Measurements from ENCODE around the gene MYO1D.
"Not testable (repeated sequence)": the region's sequence is repeated elsewhere in the genome, so short reads cannot be mapped to it uniquely, and the experiment has no call there.

The MYO1D gene

DNA sequence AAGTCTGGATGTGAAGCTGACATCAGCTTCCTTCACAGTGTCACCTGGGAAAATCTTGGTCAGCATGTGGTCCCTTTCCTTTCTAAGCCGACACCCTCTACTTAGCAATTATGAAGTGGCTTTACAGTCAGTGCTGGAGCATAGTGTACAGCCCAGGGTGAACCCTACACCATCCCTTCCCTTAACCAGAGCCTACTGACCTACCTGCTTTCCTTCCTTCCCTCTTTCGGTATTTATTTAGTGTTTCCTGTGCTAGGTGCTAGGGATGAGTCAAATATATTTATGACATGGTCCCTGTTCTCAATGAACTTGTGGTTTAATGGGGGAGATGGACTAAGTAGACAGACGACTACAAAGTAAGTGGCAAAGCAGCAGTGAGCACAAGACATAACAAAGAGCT is 312.6 kb downstream of the MYO1D start:
- DNase-seq: no peak

DNA sequence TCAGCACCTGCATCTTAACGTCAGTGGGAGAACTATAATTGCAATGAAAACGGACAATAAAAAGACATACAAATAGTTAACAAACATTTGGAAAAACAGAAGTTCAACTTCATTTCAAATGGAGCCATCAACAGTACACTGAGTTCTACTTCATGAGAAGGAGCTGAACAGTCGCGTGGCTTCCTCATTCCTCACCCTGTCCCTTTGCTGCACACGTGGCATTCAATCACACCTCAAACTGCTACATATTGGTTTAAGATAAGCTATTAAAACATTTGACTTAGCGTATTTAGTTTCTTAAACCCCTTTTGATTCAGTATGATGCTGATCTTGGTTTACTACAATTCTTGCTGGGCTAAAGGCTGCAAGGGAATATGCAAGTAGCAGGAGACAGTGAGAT is 313.3 kb downstream of the MYO1D start:
- DNase-seq: no peak

DNA sequence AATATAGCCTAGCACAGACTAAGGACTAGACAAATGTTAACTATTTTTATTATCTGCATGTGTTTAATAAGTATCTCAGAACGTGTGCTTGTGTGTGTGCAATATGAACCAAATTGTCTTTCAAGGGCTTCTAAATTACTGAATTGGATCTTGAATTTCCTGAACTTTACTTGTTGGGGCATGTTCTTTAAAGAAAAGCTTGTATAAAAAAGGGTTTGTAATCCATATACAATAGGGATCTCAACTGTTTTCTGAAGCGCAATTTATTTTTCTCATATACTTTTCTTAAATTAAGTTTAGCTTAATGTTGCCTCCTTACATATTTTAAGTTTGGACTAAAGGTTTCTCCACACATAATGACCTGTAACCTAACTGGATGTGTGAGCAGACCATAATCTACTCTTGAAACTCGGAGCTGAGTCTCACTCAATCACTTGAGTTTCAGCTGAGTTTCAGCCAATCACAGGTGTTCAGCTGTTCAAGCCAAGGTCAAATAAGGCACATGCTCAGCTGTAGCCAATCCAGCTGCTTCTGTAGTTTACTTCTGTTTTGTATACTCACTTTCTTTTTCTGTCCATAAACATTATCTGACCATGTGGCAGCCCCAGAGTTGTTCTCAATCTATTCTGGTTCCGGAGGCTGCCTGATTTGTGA is 317.8 kb downstream of the MYO1D start:
- no peak for DNase-seq

DNA sequence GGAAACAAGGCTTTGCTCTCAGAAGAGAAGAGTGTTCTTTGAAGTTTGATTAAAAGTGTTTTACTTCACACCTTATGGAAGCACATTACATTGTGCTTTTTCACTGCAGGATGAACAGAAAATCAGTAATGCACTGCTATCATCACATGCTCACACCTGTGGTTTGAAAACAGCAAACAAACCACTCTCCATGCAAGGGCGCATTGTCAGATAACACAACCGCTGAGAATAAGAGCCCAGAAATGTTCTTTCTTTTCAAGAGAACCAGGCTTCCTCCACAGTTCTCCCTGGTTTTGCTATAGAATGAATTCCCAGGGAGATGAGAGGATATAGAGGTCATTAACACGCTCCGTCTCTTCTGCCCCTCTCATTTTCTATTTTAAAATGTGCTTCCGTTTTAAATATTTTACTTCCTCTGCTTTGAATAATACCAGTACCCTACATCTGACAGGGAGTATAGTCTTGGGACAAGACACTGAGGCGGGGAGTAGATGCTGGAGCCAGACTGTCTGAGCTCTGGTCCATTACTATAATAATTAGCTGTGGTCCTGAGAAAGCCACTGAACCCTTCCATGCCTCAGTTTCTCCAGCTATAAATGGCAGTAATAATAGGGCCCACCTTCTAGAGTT is 318.5 kb downstream of the MYO1D start:
- no peak for DNase-seq

DNA sequence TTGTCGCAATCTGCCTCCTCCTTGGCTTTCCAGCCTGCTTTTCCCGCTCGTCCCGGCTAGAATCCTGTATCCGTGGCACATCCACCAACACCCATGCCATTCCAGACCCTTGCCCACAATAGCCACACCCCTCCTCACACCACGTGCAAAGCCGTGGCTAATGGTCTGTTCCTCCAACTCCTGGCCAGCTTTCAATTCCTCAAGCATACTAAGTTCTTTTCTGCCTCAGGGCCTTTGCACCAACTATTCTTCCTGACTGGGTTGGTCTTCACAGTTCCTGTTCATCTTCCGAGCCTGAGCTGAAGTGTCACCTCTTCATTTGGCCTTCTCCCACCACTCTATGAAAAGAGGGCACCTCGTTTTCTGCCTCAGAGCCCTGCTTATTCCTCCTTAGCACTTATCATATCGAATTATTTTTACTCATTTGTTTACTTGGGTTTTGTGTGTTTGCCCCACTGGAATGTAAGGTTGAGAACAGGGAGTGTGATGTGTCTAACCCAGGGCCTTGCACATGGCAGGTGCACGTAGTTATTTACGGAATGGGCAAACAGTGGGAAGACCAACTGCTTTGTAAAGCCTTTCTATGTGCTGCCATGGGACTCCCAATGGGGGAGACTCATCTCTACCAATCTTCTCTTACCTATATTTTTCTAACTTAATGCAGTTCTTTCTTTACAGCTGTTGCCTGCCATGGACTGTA is 321.2 kb downstream of the MYO1D start:
- no peak for DNase-seq

DNA sequence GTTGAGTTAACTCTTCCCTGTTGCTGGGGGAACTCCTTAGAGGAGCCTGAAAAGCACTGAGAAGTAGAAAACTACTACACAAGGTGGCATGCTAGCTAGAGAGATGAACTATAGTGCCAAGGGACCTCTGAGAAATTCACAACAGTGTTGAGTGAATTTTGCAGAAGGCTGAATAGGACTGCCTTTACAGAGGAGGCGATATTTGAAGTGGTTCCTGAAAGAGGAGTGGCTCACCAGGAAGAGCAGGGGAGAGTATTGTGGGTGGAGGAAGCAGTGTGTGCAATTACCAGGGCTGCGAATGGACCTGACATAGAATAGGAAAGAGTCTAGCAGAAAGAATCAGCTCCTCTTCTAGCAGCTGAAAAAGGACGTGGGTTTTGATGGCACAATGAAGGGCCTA is 323.8 kb downstream of the MYO1D start:
- DNase-seq: no peak

DNA sequence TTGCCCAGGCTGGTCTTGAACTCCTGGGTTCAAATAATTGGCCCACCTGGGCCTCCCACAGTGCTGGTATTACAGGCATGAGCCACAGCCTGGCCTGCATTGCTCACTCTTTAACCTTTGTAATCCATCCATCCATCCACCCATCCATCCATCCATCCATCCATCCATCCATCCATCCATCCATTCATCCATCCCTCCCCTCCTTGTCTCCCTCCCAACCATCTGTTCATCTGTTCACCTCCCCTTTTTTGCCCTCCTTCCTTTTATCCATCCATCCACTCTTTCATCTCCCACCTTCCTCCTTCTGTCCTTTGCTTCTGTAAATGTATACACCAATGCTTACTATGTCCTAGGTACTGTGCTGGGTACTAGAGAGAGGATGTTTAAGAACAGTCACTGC is 324.6 kb downstream of the MYO1D start:
- no peak for DNase-seq

DNA sequence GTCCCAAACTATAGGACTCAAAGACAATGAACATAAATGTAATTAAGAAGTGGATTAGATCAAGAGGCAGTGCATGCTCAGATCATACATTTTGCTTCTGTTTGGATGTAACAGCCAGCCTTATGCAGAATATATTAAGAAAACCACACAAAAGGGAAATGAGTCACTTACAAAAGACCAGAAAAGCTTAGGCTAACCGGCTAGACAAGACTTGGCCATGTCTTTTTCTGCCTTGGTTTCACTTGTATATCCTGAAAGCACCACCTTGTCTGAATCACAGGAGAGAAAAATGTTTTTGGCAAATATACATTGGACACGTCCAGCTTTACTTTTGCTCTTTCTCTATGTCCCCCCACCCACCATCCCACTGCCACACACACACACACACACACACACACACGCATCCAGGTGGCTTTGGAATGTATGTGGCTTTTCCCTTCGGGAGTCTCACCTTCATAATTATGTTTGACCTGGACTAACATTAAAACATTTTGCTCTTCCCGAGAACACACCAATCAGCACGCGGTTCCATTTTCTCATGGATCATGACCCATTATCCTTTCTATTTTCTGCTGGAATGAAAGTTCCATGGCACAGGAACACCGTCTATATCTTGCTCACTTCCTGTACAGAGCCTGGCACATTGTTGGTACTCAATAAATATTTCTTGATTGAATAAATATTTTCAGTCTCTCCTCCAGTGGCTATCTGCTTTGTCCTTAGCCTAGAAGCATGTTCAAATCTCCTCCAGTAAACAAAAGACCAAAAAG is 325.6 kb downstream of the MYO1D start:
- DNase-seq: peak; percentile 54

DNA sequence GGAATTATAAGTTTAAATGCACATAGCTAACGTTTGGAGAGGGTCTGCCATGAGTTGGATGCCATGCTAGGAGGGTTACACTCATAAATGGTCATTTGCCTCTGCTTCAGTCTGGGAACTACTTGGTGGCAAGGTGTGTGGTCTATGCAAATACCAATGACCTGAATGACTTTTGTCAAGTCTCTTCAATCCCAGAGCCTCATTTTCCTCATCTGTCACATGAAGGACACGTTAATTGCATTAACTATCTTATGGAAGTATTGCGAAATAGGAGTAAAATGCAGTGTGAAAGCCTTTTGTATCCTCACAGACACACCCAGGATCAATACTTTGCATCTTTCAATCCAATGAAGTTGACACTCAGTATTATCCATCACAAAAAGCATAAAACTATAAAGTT is 327.4 kb downstream of the MYO1D start:
- DNase-seq: no peak

DNA sequence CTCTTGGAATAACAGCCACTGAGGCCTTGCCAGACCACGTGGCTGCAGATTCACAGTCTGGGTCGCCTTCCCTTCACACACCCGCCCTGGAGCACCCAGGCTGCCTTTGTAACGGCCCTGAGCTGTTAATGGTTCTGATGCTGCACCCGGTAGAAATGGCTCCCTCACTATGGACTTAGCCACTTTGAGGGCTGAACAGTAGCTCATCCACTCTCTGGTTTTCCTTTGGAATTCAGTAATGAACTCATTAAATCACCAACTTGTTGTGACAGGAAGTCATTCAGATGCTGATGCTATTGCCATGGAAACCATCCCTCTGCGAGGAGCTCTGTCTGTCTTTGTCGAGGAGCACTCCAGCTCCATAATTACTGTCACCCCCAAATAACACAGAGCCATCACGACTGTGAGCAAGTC is 330.9 kb downstream of the MYO1D start:
- DNase-seq: peak; percentile 27

DNA sequence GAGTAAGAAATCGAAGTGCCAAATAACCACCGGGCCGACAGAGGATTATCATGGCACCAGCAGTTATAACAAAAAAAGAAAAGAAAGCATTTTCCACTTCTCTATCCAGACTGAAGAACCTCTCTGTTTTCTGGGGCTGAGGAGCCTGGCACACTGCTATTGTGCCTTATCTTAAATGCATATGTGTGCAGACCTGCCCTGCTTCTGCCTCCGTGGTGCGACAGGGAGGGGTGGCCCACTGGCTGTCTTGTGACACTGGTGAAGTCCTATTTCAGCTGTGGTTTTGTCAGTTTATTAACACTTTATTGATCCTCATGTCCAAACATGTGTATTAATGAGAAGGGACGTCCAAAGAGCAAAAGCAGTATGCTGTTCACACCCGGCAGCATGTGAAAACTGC is 334.7 kb downstream of the MYO1D start:
- DNase-seq: no peak

DNA sequence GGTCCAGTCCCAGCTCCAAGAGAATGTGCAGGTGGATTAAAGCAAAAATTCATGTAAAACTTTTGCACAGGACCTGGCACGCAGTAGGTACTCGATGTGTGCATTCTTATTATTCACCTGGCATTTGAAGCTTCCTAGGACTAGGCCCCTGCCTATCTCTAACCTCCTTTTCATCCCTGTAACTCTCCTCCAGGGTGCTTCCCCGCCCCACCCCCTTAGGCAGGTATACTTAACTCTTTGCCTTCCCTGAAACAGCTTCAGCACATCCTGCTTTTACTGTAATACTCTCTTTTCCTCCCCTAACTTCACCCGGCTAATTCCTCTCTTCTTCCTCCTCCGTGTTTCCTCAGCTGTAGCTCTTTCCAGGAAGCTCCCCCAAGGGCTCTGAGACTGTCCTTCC is 335.3 kb downstream of the MYO1D start:
- no peak for DNase-seq

DNA sequence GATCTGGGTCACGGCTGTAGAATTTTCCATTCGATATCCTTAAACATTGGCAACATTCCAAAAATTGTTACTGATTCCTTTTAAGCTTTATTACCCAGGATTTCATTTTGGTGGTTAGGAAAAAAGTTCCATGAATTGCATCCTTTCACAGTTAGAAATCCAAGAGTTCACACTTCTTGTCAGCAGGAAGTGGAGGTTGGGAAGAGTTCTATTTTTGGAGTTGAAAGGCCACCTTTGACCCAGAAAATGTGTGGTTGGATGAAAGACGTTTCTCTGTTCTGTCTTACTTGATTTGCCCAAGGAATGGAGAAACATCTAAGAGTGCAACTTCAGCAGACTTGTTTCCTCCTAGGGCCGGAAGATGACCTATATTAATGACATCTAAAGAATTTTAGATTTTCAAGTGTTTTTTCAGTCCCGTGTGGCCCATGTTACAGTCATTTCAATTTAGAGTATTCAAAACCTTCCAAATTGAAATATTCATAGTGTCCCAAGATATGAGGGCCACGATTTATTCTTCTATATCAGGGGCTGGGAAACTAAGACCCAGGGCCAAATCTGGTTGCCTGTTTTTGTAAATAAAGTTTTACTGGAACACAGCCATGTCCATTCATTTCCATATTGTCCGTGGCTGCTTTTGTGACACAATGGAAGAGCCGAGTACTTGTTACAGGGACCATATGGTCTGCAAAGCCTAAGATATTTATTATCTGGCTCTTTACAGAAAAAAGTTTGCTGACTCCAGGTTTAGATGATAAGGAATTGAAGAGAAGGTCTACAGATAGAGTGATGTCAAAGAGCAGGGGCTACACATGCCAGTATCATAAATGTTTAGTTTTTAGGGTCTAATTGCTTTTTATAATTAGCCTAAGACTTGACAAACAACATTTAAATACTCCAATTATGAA is 339.9 kb downstream of the MYO1D start:
- peak; percentile 86 for DNase-seq

DNA sequence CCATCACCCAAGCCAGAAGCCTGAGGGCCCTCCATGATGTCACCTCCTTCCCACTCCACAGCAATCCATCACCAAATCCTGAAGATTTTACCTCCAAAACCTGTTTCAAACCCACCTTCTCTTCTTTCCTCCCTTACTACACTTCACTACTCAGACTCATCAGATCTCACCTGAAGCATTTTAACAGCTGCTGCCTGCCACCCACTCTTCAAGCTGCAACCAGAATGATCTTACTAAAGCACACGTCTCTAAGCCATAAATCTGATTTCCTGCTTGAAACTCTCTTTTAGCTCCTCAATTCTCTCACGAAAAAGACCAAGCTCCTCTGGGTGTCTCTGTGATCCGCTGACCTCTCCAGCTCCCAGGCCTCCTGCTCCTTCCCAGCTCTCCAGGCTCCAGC is 343.6 kb downstream of the MYO1D start:
- no peak for DNase-seq

DNA sequence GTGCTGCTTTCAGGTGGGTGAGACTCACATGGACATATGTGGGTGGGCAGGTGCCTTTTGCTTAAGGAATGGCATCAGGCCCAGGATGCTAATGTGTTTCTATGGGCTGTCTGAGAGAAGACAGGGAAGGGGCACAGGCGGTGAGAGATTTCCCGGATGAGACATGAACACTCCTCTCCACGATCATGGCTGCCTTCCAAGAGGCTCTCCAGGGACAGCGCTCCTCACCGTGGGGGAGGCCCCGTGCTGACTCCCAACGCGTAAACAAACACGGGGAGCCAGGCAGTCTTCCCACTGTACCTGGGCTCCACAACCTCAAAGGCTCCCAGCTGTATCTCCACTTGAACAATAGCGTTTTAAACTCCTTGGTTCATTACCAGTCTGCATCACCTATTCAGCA is 347.3 kb downstream of the MYO1D start:
- DNase-seq: peak; percentile 28

DNA sequence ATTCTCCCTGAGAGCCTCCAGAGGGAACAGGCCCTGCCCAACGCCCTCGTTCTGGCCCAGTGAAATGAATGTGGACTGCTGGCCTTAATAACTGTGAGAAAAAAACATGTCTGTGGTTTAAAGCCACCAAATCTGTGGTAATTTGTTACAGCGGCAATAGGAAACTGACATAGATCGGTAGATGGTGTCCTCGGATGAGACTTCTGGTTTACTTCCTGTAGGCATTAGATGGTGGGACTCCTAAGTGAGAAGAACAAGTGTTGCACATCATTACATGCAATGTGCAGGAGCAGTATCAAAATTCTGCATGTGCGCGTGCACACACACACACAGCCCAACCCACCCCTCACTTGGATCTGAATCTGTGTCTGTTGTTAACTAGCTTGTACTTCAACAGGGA is 348.1 kb downstream of the MYO1D start:
- DNase-seq: no peak

DNA sequence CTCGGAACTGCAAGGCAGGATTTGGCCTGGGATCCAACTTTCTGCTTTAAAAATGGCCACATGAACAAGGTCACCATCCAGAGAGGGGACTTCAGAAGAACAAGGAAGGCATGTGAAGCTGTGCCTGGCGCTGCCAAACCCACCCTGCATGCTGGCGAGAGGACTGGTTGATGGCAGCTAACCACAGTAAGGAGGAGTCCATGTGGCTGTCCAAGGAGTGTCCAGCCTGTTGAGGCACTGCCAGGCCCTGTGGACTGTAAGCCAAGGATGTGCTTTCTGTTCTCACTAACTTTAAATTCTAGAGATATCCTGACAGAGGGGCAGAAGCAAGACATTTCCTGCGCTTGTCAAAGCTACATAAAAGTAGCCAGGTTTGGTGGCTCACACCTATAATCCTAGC is 349.8 kb downstream of the MYO1D start:
- DNase-seq: no peak

DNA sequence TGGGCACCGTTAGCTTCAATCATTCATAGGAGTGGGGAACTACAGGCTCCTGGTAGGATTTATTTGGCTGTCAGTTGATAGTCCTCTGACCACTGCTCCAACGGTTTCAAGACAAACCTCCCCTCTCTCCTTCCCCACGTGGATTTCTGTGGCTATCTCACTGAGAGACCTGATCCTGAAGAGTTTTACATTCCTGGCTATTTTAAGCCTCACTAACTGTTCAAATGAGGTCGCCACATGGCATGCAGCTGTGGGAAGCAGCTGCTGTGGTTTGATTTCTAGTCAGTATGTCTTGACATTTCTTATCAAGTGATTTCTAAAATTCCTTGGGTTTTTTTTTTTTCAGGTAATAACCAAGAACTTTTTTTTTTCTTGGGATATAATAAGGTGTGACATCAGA is 351.8 kb downstream of the MYO1D start:
- DNase-seq: peak; percentile 71

DNA sequence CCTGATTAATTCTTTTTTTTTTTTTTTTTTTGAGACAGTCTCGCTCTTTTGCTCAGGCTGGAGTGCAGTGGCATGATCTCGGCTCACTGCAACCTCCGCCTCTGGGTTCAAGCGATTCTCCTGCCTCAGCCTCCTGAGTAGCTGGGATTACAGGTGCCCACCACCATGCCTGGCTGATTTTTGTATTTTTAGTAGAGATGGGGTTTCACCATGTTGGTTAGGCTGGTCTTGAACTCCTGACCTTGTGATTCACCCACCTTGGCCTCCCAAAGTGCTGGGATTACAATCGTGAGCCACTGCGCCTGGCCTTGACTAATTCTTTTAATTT is 352.4 kb downstream of the MYO1D start:
- not testable (repeated sequence) for DNase-seq

DNA sequence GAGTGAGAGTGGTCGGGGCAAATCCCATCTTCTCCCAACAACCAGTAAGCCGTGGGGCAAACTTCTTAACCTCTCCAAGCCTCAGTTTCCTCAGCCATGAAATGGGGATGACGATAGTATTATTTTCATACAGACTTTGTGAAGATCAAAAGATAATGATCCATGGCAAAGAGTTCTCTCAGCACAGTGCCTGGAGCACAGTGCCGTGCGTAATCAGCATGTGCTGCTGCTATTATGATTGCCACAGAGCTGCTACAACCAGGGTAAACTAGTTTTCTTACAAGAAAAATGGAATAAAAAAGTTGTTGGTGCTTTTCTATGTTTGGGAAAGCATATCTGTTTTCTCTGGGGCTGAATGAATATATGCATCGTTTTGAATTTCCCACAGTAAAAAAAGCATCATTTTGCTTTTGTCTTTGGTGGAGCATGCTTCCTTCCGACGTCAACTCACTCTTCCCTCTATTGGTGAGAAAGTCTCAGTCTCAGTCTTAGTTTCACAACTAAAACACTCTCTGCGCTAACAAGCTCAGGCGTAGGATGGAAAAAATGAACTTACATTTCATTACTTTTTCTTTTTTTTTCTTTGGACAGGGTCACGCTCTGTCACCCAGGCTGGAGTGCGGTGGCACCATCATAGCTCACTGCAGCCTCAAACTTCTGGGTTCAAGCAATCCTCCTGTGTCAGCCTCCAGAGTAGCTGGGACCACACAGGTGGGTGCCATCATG is 352.9 kb downstream of the MYO1D start:
- DNase-seq: no peak

DNA sequence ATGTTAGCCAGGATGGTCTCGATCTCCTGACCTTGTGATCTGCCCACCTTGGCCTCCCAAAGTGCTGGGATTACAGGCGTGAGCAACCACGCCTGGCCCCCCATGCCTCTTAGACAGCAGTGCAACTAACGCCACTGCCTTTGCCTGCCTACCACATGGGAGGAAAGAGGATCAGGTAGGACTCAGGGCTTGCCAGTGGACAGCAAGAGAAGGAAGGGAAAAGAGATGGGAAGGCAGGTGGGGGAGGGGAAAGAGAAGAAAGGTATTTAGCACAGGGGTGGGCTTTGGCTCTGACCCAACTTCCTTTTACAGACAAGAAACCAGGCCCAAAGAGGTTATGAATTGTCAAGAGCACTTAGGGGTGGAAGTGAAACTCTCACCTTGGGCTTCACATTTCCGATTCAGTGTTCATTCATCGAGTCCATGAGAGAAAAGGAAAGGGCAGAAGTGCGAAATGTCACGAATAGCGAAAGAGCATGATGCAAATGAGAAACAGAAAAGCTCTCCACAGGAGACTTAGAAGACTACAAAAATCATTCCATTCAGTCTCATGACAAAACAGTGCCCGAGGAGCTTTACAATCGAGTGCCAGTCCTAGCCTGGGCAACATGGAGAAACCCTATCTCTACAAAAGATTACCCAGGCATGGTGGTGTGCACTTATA is 353.8 kb downstream of the MYO1D start:
- no peak for DNase-seq
